Activated CD8-positive, alpha-beta T cell treated with anti-CD3 and anti-CD28 coated beads for 36 hours (primary cell): Measurements from ENCODE around the gene DNAH3. TPM values are rescaled to one million over a fixed set of nuclear protein-coding genes. Genes with fewer than 3 reads are reported as not detected.
"Not testable (repeated sequence)": the region's sequence is repeated elsewhere in the genome, so short reads cannot be mapped to it uniquely, and the experiment has no call there.

Source experiments
- ATAC-seq: fragments of 200-7000 bp; cut with Tn5 transposase; one replicate; pipeline ENCODE4 v1.10.0; 2021; ENCODE audit warnings: mild to moderate bottlenecking, moderate library complexity
- CTCF ChIA-PET: fragments of 350-600 bp; sonication (Branson Sonifier 250); formaldehyde crosslinking; loops from one replicate; lab custom pipeline; 2021; ENCODE audit warnings: antibody characterized with exemption; lab: Charles Lee
- POLR2A ChIA-PET: fragments of 350-600 bp; sonication (Branson Sonifier 250); formaldehyde crosslinking; loops from one replicate; lab custom pipeline; 2021; ENCODE audit warnings: antibody characterized with exemption; lab: Charles Lee
- DNase-seq: peaks from one replicate; pipeline ENCODE4 v3.0.0-alpha.2; 2020
- H3K27ac Mint-ChIP-seq: one replicate; pipeline ENCODE4 v1.8.0; 2021; ENCODE audit warnings: mild to moderate bottlenecking, mixed read lengths
- H3K27me3 Mint-ChIP-seq: one replicate; pipeline ENCODE4 v1.8.0; 2021; ENCODE audit warnings: mixed read lengths
- H3K36me3 Mint-ChIP-seq: one replicate; pipeline ENCODE4 v1.8.0; 2021; ENCODE audit warnings: low read depth, mixed read lengths
- H3K4me1 Mint-ChIP-seq: one replicate; pipeline ENCODE4 v1.8.0; 2021; ENCODE audit warnings: low read depth, mixed read lengths
- H3K4me3 Mint-ChIP-seq: one replicate; pipeline ENCODE4 v1.8.0; 2021; ENCODE audit warnings: mild to moderate bottlenecking, moderate library complexity, mixed read lengths
- H3K9me3 Mint-ChIP-seq: one replicate; pipeline ENCODE4 v1.8.0; 2021; ENCODE audit warnings: mixed read lengths
- intact Hi-C: fragments of 100-400 bp; cut with micrococcal nuclease; formaldehyde crosslinking; loops from one replicate; pipeline ENCODE4 v1.10.0; 2022
- total RNA-seq, 2 experiments: library from RNA; stranded (reverse); gene quantifications; one replicate each; pipeline ENCODE4 v1.2.3, GENCODE V29; 2021
- TF ChIP-seq, protein P1 (sequence below): fragments of 200-600 bp; IDR thresholded peaks from one replicate; pipeline ENCODE4 v1.8.0; 2022; ENCODE audit warnings: antibody characterized with exemption, mild to moderate bottlenecking

Gene DNAH3
- total RNA-seq, 2 experiments from 2014 or later = 0.02 TPM; not detected in 1

DNA sequence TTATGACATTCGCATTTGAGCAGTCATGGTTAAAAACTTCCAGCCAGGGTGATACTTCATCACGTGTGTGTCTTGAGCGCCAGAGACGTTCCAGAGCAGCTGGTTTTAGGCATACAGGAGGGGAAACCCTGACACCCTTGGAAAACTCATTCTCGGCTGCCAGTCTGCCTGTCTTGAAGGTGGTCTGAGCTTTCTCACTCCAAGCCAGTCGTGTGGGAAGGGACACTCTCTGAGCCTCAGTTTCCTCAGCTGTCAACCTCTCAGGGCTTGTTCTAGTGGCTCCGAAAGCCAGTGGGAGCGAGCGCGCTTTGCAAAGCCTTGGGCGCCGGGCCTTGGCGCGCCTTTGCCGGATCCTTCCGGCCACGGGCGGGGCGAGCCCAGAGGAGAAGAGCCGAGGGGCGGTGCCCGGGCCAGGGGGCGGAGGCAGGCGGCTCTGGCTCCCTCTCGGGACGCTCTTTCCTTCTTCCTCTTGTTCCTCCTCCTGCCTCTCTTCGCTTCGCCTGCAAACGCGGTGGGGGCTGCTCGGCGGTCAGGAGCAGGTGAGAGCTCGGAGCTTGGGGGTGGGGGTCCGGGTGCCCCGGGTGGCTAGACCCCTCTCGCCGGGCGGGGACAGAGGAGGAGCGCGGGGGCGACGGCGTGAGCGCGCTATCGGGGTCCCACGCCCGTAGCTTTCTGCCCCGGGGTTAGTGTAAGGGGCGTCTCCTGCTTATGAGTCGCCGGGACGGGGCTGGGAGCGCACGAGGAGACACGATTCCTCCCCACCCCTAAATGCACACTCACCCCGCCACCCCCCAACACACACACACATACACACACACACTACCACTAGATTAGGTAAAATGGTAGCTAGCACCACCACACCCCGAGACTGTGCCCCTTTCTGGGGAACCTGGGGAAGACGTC is 7.8 kb upstream of the DNAH3 start, which contains the start of gene LDAF1:
Gene LDAF1 (plus strand): TSS at position 467 of the 903 bp plus-strand sequence. CDS start 2,509 bp downstream, outside the sequence.
- peak within 1 kb of the TSS; percentile 76 for H3K4me3 Mint-ChIP-seq
- H3K4me1 Mint-ChIP-seq = peaks cover 19% of the 10 kb centered on the region
- intact Hi-C loops = loop anchor here (10.0 kb wide), 1 partner anchor 146 kb away; no protein-coding TSS in a partner anchor
- TF ChIP-seq, protein P1, sequence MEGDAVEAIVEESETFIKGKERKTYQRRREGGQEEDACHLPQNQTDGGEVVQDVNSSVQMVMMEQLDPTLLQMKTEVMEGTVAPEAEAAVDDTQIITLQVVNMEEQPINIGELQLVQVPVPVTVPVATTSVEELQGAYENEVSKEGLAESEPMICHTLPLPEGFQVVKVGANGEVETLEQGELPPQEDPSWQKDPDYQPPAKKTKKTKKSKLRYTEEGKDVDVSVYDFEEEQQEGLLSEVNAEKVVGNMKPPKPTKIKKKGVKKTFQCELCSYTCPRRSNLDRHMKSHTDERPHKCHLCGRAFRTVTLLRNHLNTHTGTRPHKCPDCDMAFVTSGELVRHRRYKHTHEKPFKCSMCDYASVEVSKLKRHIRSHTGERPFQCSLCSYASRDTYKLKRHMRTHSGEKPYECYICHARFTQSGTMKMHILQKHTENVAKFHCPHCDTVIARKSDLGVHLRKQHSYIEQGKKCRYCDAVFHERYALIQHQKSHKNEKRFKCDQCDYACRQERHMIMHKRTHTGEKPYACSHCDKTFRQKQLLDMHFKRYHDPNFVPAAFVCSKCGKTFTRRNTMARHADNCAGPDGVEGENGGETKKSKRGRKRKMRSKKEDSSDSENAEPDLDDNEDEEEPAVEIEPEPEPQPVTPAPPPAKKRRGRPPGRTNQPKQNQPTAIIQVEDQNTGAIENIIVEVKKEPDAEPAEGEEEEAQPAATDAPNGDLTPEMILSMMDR = no peak
- POLR2A ChIA-PET = interaction anchor here (0.7 kb wide), 2 partner anchors 28 to 63 kb away, joined by 3 read pairs; no protein-coding TSS in a partner anchor
- peak within 1 kb of the TSS; percentile 64 for H3K27ac Mint-ChIP-seq
- peak; percentile 99 for ATAC-seq
- CTCF ChIA-PET = interaction anchor here (0.7 to 1.7 kb wide), 8 partner anchors 10 to 1176 kb away, joined by 3 to 4 read pairs (median 3); no protein-coding TSS in a partner anchor
- DNase-seq = peak; percentile 84
- H3K36me3 Mint-ChIP-seq = peaks cover 3% of the 10 kb centered on the region
- H3K9me3 Mint-ChIP-seq = no peaks in the 10 kb centered on the region
- no peaks in the 10 kb centered on the region for H3K27me3 Mint-ChIP-seq

- peak; percentile 3 for DNase-seq
- no peaks in the 10 kb centered on the region for H3K36me3 Mint-ChIP-seq
- peak overlapping the region; percentile 76 for H3K4me3 Mint-ChIP-seq
- CTCF ChIA-PET = interaction anchor here (0.7 to 1.7 kb wide), 4 partner anchors 11 to 1177 kb away, joined by 3 to 4 read pairs (median 3); no protein-coding TSS in a partner anchor
- no peak overlapping the region for H3K27ac Mint-ChIP-seq
- no peaks in the 10 kb centered on the region for H3K9me3 Mint-ChIP-seq
- POLR2A ChIA-PET = interaction anchor here (0.7 kb wide), 2 partner anchors 29 to 64 kb away, joined by 3 read pairs; no protein-coding TSS in a partner anchor
- ATAC-seq = no peak
- intact Hi-C loops = loop anchor here (10.0 kb wide), 1 partner anchor 147 kb away; no protein-coding TSS in a partner anchor
- peaks cover 19% of the 10 kb centered on the region for H3K4me1 Mint-ChIP-seq
- no peaks in the 10 kb centered on the region for H3K27me3 Mint-ChIP-seq
- TF ChIP-seq, protein P1 = no peak
Observed at GRCh38 chr16:21157632-21158031, 7.0 kb upstream of the DNAH3 start.

- no peak overlapping the region for H3K4me3 Mint-ChIP-seq
- no peak overlapping the region for H3K27ac Mint-ChIP-seq
- no peaks in the 10 kb centered on the region for H3K27me3 Mint-ChIP-seq
- H3K4me1 Mint-ChIP-seq = peaks cover 19% of the 10 kb centered on the region
- ATAC-seq = no peak
- H3K36me3 Mint-ChIP-seq = no peaks in the 10 kb centered on the region
- POLR2A ChIA-PET = no interaction called here
- CTCF ChIA-PET = interaction anchor here (1.0 to 1.7 kb wide), 5 partner anchors 9 to 121 kb away, joined by 3 to 4 read pairs (median 3); partner anchors contain the start of gene CRYM
- TF ChIP-seq, protein P1 = no peak
- H3K9me3 Mint-ChIP-seq = no peaks in the 10 kb centered on the region
- peak; percentile 4 for DNase-seq
- intact Hi-C loops = loop anchor here (10.0 kb wide), 1 partner anchor 148 kb away; no protein-coding TSS in a partner anchor
Observed at GRCh38 chr16:21156767-21157467, 6.3 kb upstream of the DNAH3 start.

GRCh38 chr16:21156011-21156410 is 5.4 kb upstream of the DNAH3 start:
- H3K27me3 Mint-ChIP-seq, H3K4me3 Mint-ChIP-seq, ATAC-seq, H3K9me3 Mint-ChIP-seq, POLR2A ChIA-PET, H3K36me3 Mint-ChIP-seq, DNase-seq, H3K27ac Mint-ChIP-seq: not testable (repeated sequence)
- peaks cover 19% of the 10 kb centered on the region for H3K4me1 Mint-ChIP-seq
- intact Hi-C loops = loop anchor here (10.0 kb wide), 1 partner anchor 149 kb away; no protein-coding TSS in a partner anchor
- CTCF ChIA-PET = interaction anchor here (1.2 to 1.3 kb wide), 2 partner anchors 12 to 122 kb away, joined by 3 read pairs; partner anchors contain the start of gene CRYM

GRCh38 chr16:21153124-21153729 is 2.6 kb upstream of the DNAH3 start:
- H3K4me1 Mint-ChIP-seq, H3K9me3 Mint-ChIP-seq, POLR2A ChIA-PET, DNase-seq, H3K36me3 Mint-ChIP-seq, H3K4me3 Mint-ChIP-seq, H3K27ac Mint-ChIP-seq, ATAC-seq: not testable (repeated sequence)
- CTCF ChIA-PET = interaction anchor here (0.9 kb wide), 1 partner anchor 144 kb away, joined by 4 read pairs; no protein-coding TSS in a partner anchor
- peaks cover 17% of the 10 kb centered on the region for H3K27me3 Mint-ChIP-seq
- intact Hi-C loops = loop anchor here (10.0 kb wide), 1 partner anchor 152 kb away; no protein-coding TSS in a partner anchor

DNA sequence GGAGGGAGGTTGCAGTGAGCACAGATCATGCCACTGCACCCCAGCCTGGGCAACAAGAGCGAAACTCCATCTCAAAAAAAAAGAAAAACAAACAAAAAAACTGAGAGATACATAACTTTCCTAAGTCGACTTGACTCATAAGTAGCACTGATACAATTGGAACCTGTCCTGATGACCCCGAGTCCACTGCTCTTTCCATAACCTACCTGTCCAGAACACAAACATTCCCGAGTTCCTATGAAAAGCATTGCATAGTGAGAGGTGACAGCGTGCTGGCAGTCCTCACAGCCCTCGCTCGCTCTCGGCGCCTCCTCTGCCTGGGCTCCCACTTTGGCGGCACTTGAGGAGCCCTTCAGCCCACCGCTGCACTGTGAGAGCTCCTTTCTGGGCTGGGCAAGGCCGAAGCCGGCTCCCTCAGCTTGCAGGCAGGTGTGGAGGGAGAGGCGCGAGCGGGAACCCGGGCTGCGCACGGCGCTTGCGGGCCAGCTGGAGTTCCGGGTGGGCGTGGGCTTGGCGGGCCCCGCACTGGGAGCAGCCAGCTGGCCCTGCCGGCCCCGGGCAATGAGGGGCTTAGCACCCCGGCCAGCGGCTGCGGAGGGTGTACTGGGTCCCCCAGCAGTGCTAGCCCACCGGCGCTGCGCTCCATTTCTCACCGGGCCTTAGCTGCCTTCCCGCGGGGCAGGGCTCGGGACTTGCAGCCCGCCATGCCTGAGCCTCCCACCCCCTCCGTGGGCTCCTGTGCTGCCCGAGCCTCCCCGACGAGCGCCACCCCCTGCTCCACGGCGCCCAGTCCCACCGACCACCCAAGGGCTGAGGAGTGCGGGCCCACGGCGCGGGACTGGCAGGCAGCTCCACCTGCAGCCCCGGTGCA is 1.7 kb upstream of the DNAH3 start:
- ATAC-seq, H3K9me3 Mint-ChIP-seq, H3K27ac Mint-ChIP-seq, H3K36me3 Mint-ChIP-seq, H3K4me3 Mint-ChIP-seq, POLR2A ChIA-PET, H3K4me1 Mint-ChIP-seq, DNase-seq: not testable (repeated sequence)
- peaks cover 23% of the 10 kb centered on the region for H3K27me3 Mint-ChIP-seq
- CTCF ChIA-PET = interaction anchor here (0.9 kb wide), 1 partner anchor 145 kb away, joined by 4 read pairs; no protein-coding TSS in a partner anchor
- intact Hi-C loops = loop anchor here (10.0 kb wide), 1 partner anchor 152 kb away; no protein-coding TSS in a partner anchor
